ENCODE results near the gene TMIGD2.

DNA sequence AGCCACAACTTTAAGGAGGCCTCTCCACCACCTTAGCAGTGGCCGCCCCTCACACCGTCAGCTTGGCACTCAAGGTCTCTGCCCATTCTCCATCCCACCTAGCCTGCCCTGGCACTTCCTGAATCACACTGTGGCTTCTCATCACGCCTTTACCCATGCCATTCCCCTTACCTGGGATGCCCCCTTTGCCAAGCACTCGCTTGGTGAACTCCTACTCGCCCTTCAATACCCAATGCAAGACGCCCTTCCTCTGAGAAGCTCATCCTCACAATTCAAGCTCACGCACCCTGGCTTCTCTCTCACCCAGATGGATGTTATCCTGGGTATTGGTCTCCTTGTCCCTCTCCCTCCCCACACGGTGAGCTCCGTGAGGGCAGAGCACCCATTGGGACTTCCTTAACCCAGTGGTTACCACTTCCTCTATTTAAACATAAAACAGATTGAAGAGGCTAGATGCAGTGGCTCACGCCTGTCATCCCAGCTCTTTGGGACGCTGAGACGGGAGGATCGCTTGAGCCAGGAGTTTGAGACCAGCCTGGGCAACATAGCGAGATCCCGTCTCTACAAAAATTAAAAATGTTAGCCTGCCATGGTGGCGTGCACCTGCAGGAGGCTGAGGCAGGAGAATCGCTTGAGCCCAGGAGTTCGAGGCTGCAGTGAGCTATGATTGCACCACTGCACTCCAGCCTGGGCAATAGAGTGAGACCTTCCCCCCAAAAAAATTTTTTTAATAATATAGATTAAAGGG, 35.8 kb downstream of the TMIGD2 start:
- TF ChIP-seq, protein P1, sequence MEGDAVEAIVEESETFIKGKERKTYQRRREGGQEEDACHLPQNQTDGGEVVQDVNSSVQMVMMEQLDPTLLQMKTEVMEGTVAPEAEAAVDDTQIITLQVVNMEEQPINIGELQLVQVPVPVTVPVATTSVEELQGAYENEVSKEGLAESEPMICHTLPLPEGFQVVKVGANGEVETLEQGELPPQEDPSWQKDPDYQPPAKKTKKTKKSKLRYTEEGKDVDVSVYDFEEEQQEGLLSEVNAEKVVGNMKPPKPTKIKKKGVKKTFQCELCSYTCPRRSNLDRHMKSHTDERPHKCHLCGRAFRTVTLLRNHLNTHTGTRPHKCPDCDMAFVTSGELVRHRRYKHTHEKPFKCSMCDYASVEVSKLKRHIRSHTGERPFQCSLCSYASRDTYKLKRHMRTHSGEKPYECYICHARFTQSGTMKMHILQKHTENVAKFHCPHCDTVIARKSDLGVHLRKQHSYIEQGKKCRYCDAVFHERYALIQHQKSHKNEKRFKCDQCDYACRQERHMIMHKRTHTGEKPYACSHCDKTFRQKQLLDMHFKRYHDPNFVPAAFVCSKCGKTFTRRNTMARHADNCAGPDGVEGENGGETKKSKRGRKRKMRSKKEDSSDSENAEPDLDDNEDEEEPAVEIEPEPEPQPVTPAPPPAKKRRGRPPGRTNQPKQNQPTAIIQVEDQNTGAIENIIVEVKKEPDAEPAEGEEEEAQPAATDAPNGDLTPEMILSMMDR (IDR thresholded peaks at IDR 0.05): no peak
- TF ChIP-seq EZH2phosphoT487 (IDR thresholded peaks at IDR 0.05) (no peak), EZH2 (IDR thresholded peaks at IDR 0.05) (no peak)

Data from neural progenitor cell (in vitro differentiated cells).